K562 (cell line): ENCODE data around the gene SLC7A1. TPM values are rescaled to one million over a fixed set of nuclear protein-coding genes. Genes with fewer than 3 reads are reported as not detected.

Experiments
- ATAC-seq: fragments of 200-7000 bp; cut with Tn5 transposase; 3 replicates; pipeline ENCODE4 v1.9.1; 2020; ENCODE audit warnings: moderate library complexity
- BruUV-seq: library from RNA; stranded (reverse); fragments of 400-500 nt; replicated peaks from 2 replicates; lab custom pipeline; 2021; lab: Mats Ljungman, UMichigan
- CTCF ChIA-PET: fragments of 300-600 bp; formaldehyde crosslinking; extraction: SDS; loops from one replicate; lab custom pipeline; 2021; ENCODE audit warnings: low intra/inter-chr PET ratio; lab: Yijun Ruan, JAX
- POLR2A ChIA-PET: fragments of 300-600, 350-650 bp; sonication (Branson Sonifier 250); formaldehyde crosslinking; extraction: SDS; loops from one replicate; lab custom pipeline; 2021; ENCODE audit warnings: antibody characterized with exemption, inconsistent platforms; lab: Yijun Ruan, JAX
- DNase-seq, 4 experiments: peaks; one replicate each; pipeline versions ENCODE4 v3.0.0 to v3.0.0-alpha.2; 2011 to 2018; ENCODE audit warnings: low spot score in 3 of 4, mixed read lengths in 3 of 4; ENCODE audit errors: extremely low read depth in 1 of 4
- FAIRE-seq: peaks from 2 replicates; lab custom pipeline; 2011; peaks lifted over from hg19 to GRCh38; lab: Jason Lieb, UNC
- H2AFZ ChIP-seq: 2 replicates; pipeline ENCODE4 v1.6.0; 2011; ENCODE audit warnings: low read depth, low read length, control low read depth, inconsistent platforms
- H3K27ac ChIP-seq: fragments of 200-600 bp; 3 replicates; pipeline ENCODE4 v1.8.0; 2011; ENCODE audit warnings: low read depth, mild to moderate bottlenecking, control low read depth, inconsistent platforms, low read length, moderate library complexity, mixed read lengths; ENCODE audit errors: extremely low read depth
- H3K27me3 ChIP-seq, 2 experiments: fragments of 300-600 bp in 1 of 2; 2 replicates in 1 of 2; 3 replicates in 1 of 2; pipeline versions ENCODE4 v1.6.0 to v1.8.0; 2011; ENCODE audit warnings: inconsistent platforms in 2 of 2, low read length in 2 of 2, mild to moderate bottlenecking in 1 of 2, mixed read lengths in 1 of 2, moderate library complexity in 1 of 2; ENCODE audit not compliant: control insufficient read depth in 2 of 2, insufficient read depth in 2 of 2
- H3K36me3 ChIP-seq: fragments of 300-600 bp; 3 replicates; pipeline ENCODE4 v1.8.0; 2011; ENCODE audit warnings: mild to moderate bottlenecking, low read length, inconsistent platforms; ENCODE audit not compliant: control insufficient read depth, insufficient read depth
- H3K4me1 ChIP-seq, 2 experiments: fragments of 200-600 bp in 1 of 2; replicated peaks in 1 of 2; 2 replicates in 1 of 2; 3 replicates in 1 of 2; pipeline versions ENCODE4 v1.5.1 to v1.8.0; 2011; ENCODE audit warnings: inconsistent platforms in 2 of 2, low read length in 2 of 2, mild to moderate bottlenecking in 1 of 2, mixed read lengths in 1 of 2, moderate library complexity in 1 of 2; ENCODE audit not compliant: control insufficient read depth in 2 of 2, insufficient read depth in 2 of 2
- H3K4me2 ChIP-seq: 2 replicates; pipeline ENCODE4 v1.6.1; 2011; ENCODE audit warnings: low read length, control low read depth, inconsistent platforms, mixed read lengths; ENCODE audit not compliant: insufficient read depth
- H3K4me3 ChIP-seq: fragments of 200-600 bp; sonication (generic), shearing (Covaris generic); 2 replicates; pipeline ENCODE4 v1.5.1; 2016; ENCODE audit warnings: control low read depth, inconsistent platforms
- H3K79me2 ChIP-seq: fragments of 200-600 bp; 3 replicates; pipeline ENCODE4 v1.8.0; 2011; ENCODE audit warnings: low read length, inconsistent platforms; ENCODE audit not compliant: control insufficient read depth, insufficient read depth
- H3K9ac ChIP-seq, 2 experiments: 2 replicates each; pipeline versions ENCODE4 v1.6.0 to v1.6.1; 2011; ENCODE audit warnings: low read depth in 2 of 2, low read length in 2 of 2, control low read depth in 1 of 2, inconsistent platforms in 1 of 2, mild to moderate bottlenecking in 1 of 2, mixed read lengths in 1 of 2; ENCODE audit not compliant: insufficient read depth in 1 of 2
- H3K9me1 ChIP-seq: one replicate; pipeline ENCODE4 v1.6.0; 2011; ENCODE audit warnings: inconsistent platforms, mild to moderate bottlenecking, low read length, moderate library complexity; ENCODE audit not compliant: control insufficient read depth, insufficient read depth
- H3K9me3 ChIP-seq: replicated peaks from 2 replicates; pipeline ENCODE4 v1.5.1; 2011; ENCODE audit warnings: low read depth, low read length, inconsistent platforms; ENCODE audit not compliant: control insufficient read depth, insufficient read depth
- H4K20me1 ChIP-seq: replicated peaks from 2 replicates; pipeline ENCODE4 v1.6.1; 2011; ENCODE audit warnings: low read length, inconsistent platforms, mixed read lengths; ENCODE audit not compliant: control insufficient read depth, insufficient read depth
- FUS ChIP-seq: fragments of 200-400 bp; formaldehyde crosslinking; optimal IDR thresholded peaks from 2 replicates; pipeline ENCODE3; 2017; ENCODE audit warnings: low read depth, low read length
- NR2F6 ChIP-seq: fragments of 450-650 bp; formaldehyde crosslinking; IDR thresholded peaks from 2 replicates; pipeline ENCODE4 v1.4.0; 2020; ENCODE audit warnings: mild to moderate bottlenecking
- POLR2H ChIP-seq: IDR thresholded peaks from 2 replicates; pipeline ENCODE4 v1.6.1; 2016; ENCODE audit warnings: missing genetic modification characterization, low read depth, mild to moderate bottlenecking, control low read depth, missing compliant biosample characterization, moderate library complexity
- RHOXF2B ChIP-seq: fragments of 250-450 bp; sonication (Bioruptor Pico); conservative IDR thresholded peaks from 2 replicates; pipeline ENCODE4 v1.5.1; 2021
- SMARCA5 ChIP-seq: fragments of 450-650 bp; IDR thresholded peaks from 2 replicates; pipeline ENCODE4 v1.6.1; 2016
- ZFPM2 ChIP-seq: fragments of 250-450 bp; sonication (Bioruptor Pico); IDR thresholded peaks from 2 replicates; pipeline ENCODE4 v1.5.1; 2022; ENCODE audit warnings: mild to moderate bottlenecking
- WGBS: fragments of 100-300 bp; shearing (Covaris generic); methylation state at CpG from one replicate; pipeline ENCODE4 v1.1.6; 2016; ENCODE audit warnings: low coverage, mixed read lengths; ENCODE audit not compliant: insufficient coverage; ENCODE audit errors: missing lambda C conversion rate; 5-methylcytosine and 5-hydroxymethylcytosine counted together
- in situ Hi-C: fragments of 300-500 bp; cut with MboI; formaldehyde crosslinking; loops from 4 replicates; pipeline ENCODE4 v1.15.0; 2018; ENCODE audit warnings: inconsistent platforms, mixed read lengths
- intact Hi-C: fragments of 100-400 bp; cut with micrococcal nuclease; formaldehyde crosslinking; loops from 2 replicates; pipeline ENCODE4 v1.14.2; 2022
- polyA plus RNA-seq, 8 experiments: library from polyadenylated mRNA; depleted of rRNA in 4 of 8; stranded (reverse) in 5 of 8; unstranded in 3 of 8; fragments of >200 nt; fragmentation: Nextera tagmentation in 2 of 8; fragmentation: Illumina TruSeq in 1 of 8; extraction: Ambion mirVana in 2 of 8; extraction: Trizol in 1 of 8; gene quantifications; 2 replicates each; pipeline versions ENCODE4 v1.2.1 to v1.2.3, GENCODE V29; 2011 to 2014; ENCODE audit warnings: inconsistent platforms in 1 of 8, missing spikeins in 1 of 8
- total RNA-seq, 7 experiments: library from RNA; depleted of rRNA in 6 of 7; stranded (reverse); fragments of >200 nt in 6 of 7; fragmentation: Illumina TruSeq in 2 of 7; extraction: Trizol in 2 of 7; gene quantifications; 2 replicates each; pipeline versions ENCODE4 v1.2.1 to v1.2.3, GENCODE V29; 2011 to 2021; ENCODE audit warnings: low replicate concordance in 1 of 7

The SLC7A1 gene
- total and polyA plus RNA-seq, 9 of the 15 experiments (the other 6 are each of a cell fraction or from before 2014, with no cell fraction given) = 3.3 to 69.7 (median 10.8) TPM

- ChIA-PET CTCF (no interaction called here), POLR2A (interaction anchor here (0.9 kb wide), 1 partner anchor 21 kb away, joined by 3 read pairs; no protein-coding TSS in a partner anchor)
- no peak for ATAC-seq
- Histone ChIP-seq H3K4me1 (peaks cover 10 to 21% of the 10 kb centered on the region in 2 experiments; a peak in 4 of 5 replicates), H3K36me3 (peaks cover 19% of the 10 kb centered on the region; the same call in 2 of the 3 replicates), H3K27ac (peak overlapping the region; percentile 94; the same call in 2 of the 3 replicates), H3K27me3 (no peaks in the 10 kb centered on the region; a peak in 1 of 5 replicates), H3K9me1 (peaks cover 13% of the 10 kb centered on the region), H3K9me3 (no peaks in the 10 kb centered on the region), H4K20me1 (peaks cover 42% of the 10 kb centered on the region), H3K79me2 (peaks cover 65% of the 10 kb centered on the region), H3K4me3 (peak overlapping the region; percentile 84), H2AFZ (peak overlapping the region; percentile 37; the same call in 1 of the 2 replicates), H3K4me2 (peak overlapping the region; percentile 88), H3K9ac (peak overlapping the region in 1 of 2 experiments; percentile 97; a peak in 2 of 4 replicates)
- no peak for TF ChIP-seq SMARCA5
- no peak for TF ChIP-seq RHOXF2B
- no peak for TF ChIP-seq FUS
- 0 out of 2 replicates have a peak, but pooled peaks have one; percentile 14 for TF ChIP-seq POLR2H
- no peak for TF ChIP-seq ZFPM2 (CRISPR knock-in tag)
- TF ChIP-seq NR2F6 (CRISPR knock-in tag) = no peak
- intact Hi-C loops (no loop called here), in situ Hi-C loops (no loop called here)
- TSS peak; percentile 45 for BruUV-seq
- WGBS = 3% methylated on average over 8 of the region's 8 CpGs
- FAIRE-seq = peak; percentile 65
- DNase-seq = no peak
Measured at GRCh38 chr13:29593605-29594297, 1.7 kb downstream of the SLC7A1 start.
